ENCODE measurements around the gene SCUBE2.

GRCh38 chr11:9004183-9004926 lies 87.0 kb downstream of the SCUBE2 start:
- no peak for TF ChIP-seq TAF1 (IDR thresholded peaks at IDR 0.05; ENCODE audit: low read depth)
- TF ChIP-seq EP300 (IDR thresholded peaks at IDR 0.05; ENCODE audit: borderline replicate concordance), result no peak
- no peak for TF ChIP-seq REST (IDR thresholded peaks at IDR 0.05; ENCODE audit: low read depth)
- no peak for TF ChIP-seq TEAD4 (IDR thresholded peaks at IDR 0.05)
- no peak for TF ChIP-seq TCF12 (IDR thresholded peaks at IDR 0.05; ENCODE audit: low read depth)
